ENCODE measurements around the gene NR5A2. TPM values are rescaled to one million over a fixed set of nuclear protein-coding genes. Genes with fewer than 3 reads are reported as not detected.

The NR5A2 gene
- total and polyA plus RNA-seq, 4 donors: 2.0 to 10.3 (median 4.1) TPM; not detected in 1

GRCh38 chr1:200205216-200205995 lies 177.9 kb downstream of the NR5A2 start:
- H3K27me3 ChIP-seq (ENCODE audit: control insufficient read depth in 1 of 2, insufficient read depth in 2 of 2, low read length in 1 of 2): no peaks in the 10 kb centered on the region
- no peak overlapping the region for H3K27ac ChIP-seq (ENCODE audit: low read depth in 1 of 2, low read length in 2 of 2)
- H3K9me3 ChIP-seq (ENCODE audit: control insufficient read depth, low read length): peaks cover 6% of the 10 kb centered on the region
- DNase-seq: no peak
- WGBS, 2 donors: 88% methylated on average over 5 of the region's 5 CpGs
- H3K4me3 ChIP-seq (ENCODE audit: low read length in 2 of 2): no peak overlapping the region
- H3K36me3 ChIP-seq (ENCODE audit: control insufficient read depth in 1 of 2, insufficient read depth in 2 of 2, low read length in 1 of 2): no peaks in the 10 kb centered on the region
- no peaks in the 10 kb centered on the region for H3K4me1 ChIP-seq (ENCODE audit: control insufficient read depth in 1 of 2, insufficient read depth in 2 of 2, low read length in 2 of 2)
- ATAC-seq (ENCODE audit: low FRiP score): no peak
- intact Hi-C loops (cut with DNase I): no loop called here

- intact Hi-C loops (cut with DNase I): no loop called here
- Histone ChIP-seq H3K27ac (ENCODE audit: low read depth in 1 of 2, low read length in 2 of 2) (no peak overlapping the region), H3K4me1 (ENCODE audit: control insufficient read depth in 1 of 2, insufficient read depth in 2 of 2, low read length in 2 of 2) (no peaks in the 10 kb centered on the region), H3K36me3 (ENCODE audit: control insufficient read depth in 1 of 2, insufficient read depth in 2 of 2, low read length in 1 of 2) (no peaks in the 10 kb centered on the region), H3K9me3 (ENCODE audit: control insufficient read depth, low read length) (peaks cover 2% of the 10 kb centered on the region), H3K27me3 (ENCODE audit: control insufficient read depth in 1 of 2, insufficient read depth in 2 of 2, low read length in 1 of 2) (no peaks in the 10 kb centered on the region), H3K4me3 (ENCODE audit: low read length in 2 of 2) (no peak overlapping the region)
- DNase-seq (no peak), ATAC-seq (ENCODE audit: low FRiP score) (no peak)
- 81 to 91% methylated on average over 3 of the region's 3 CpGs for WGBS, 2 donors
Observed at GRCh38 chr1:200206340-200206739, 178.8 kb downstream of the NR5A2 start.

GRCh38 chr1:200206761-200207160 lies 179.3 kb downstream of the NR5A2 start:
- Histone ChIP-seq H3K36me3 (ENCODE audit: control insufficient read depth in 1 of 2, insufficient read depth in 2 of 2, low read length in 1 of 2) (no peaks in the 10 kb centered on the region), H3K27me3 (ENCODE audit: control insufficient read depth in 1 of 2, insufficient read depth in 2 of 2, low read length in 1 of 2) (no peaks in the 10 kb centered on the region), H3K27ac (ENCODE audit: low read depth in 1 of 2, low read length in 2 of 2) (no peak overlapping the region), H3K9me3 (ENCODE audit: control insufficient read depth, low read length) (peaks cover 2% of the 10 kb centered on the region), H3K4me3 (ENCODE audit: low read length in 2 of 2) (no peak overlapping the region), H3K4me1 (ENCODE audit: control insufficient read depth in 1 of 2, insufficient read depth in 2 of 2, low read length in 2 of 2) (no peaks in the 10 kb centered on the region)
- ATAC-seq (ENCODE audit: low FRiP score) (no peak), DNase-seq (no peak)
- 19 to 27% methylated on average over 1 of the region's 1 CpG for WGBS, 2 donors
- intact Hi-C loops (cut with DNase I): no loop called here

- no peak overlapping the region for H3K27ac ChIP-seq (ENCODE audit: low read depth in 1 of 2, low read length in 2 of 2)
- WGBS, 2 donors: 77 to 79% methylated on average over 6 of the region's 6 CpGs
- ATAC-seq (ENCODE audit: low FRiP score): no peak
Observed at GRCh38 chr1:200207711-200208126, 180.2 kb downstream of the NR5A2 start.

GRCh38 chr1:200211157-200211556 lies 183.6 kb downstream of the NR5A2 start:
- H3K4me3 ChIP-seq (ENCODE audit: low read length in 2 of 2): no peak overlapping the region
- intact Hi-C loops (cut with DNase I): no loop called here
- DNase-seq (no peak), ATAC-seq (ENCODE audit: low FRiP score) (no peak)
- no peak overlapping the region for H3K27ac ChIP-seq (ENCODE audit: low read depth in 1 of 2, low read length in 2 of 2)
- H3K36me3 ChIP-seq (ENCODE audit: control insufficient read depth in 1 of 2, insufficient read depth in 2 of 2, low read length in 1 of 2): no peaks in the 10 kb centered on the region
- H3K9me3 ChIP-seq (ENCODE audit: control insufficient read depth, low read length): peaks cover 2% of the 10 kb centered on the region
- no peaks in the 10 kb centered on the region for H3K4me1 ChIP-seq (ENCODE audit: control insufficient read depth in 1 of 2, insufficient read depth in 2 of 2, low read length in 2 of 2)
- no peaks in the 10 kb centered on the region for H3K27me3 ChIP-seq (ENCODE audit: control insufficient read depth in 1 of 2, insufficient read depth in 2 of 2, low read length in 1 of 2)
- WGBS, 2 donors: 73 to 76% methylated on average over 7 of the region's 7 CpGs

More at GRCh38 chr1:200207711-200208126, 180.2 kb downstream of the NR5A2 start:
- Histone ChIP-seq H3K27me3 (ENCODE audit: control insufficient read depth in 1 of 2, insufficient read depth in 2 of 2, low read length in 1 of 2) (no peaks in the 10 kb centered on the region), H3K36me3 (ENCODE audit: control insufficient read depth in 1 of 2, insufficient read depth in 2 of 2, low read length in 1 of 2) (no peaks in the 10 kb centered on the region), H3K9me3 (ENCODE audit: control insufficient read depth, low read length) (peaks cover 2% of the 10 kb centered on the region), H3K4me1 (ENCODE audit: control insufficient read depth in 1 of 2, insufficient read depth in 2 of 2, low read length in 2 of 2) (no peaks in the 10 kb centered on the region), H3K4me3 (ENCODE audit: low read length in 2 of 2) (no peak overlapping the region)
- no peak for DNase-seq
- intact Hi-C loops (cut with DNase I): no loop called here

GRCh38 chr1:200213392-200213791 lies 185.9 kb downstream of the NR5A2 start:
- H3K4me3 ChIP-seq (ENCODE audit: low read length in 2 of 2): no peak overlapping the region
- no peaks in the 10 kb centered on the region for H3K27me3 ChIP-seq (ENCODE audit: control insufficient read depth in 1 of 2, insufficient read depth in 2 of 2, low read length in 1 of 2)
- no peak for DNase-seq
- peaks cover 2% of the 10 kb centered on the region for H3K9me3 ChIP-seq (ENCODE audit: control insufficient read depth, low read length)
- no peak for ATAC-seq (ENCODE audit: low FRiP score)
- H3K4me1 ChIP-seq (ENCODE audit: control insufficient read depth in 1 of 2, insufficient read depth in 2 of 2, low read length in 2 of 2): no peaks in the 10 kb centered on the region
- WGBS, 2 donors: 96 to 97% methylated on average over 22 to 24 of the region's 24 CpGs
- no peak overlapping the region for H3K27ac ChIP-seq (ENCODE audit: low read depth in 1 of 2, low read length in 2 of 2)
- intact Hi-C loops (cut with DNase I): no loop called here
- H3K36me3 ChIP-seq (ENCODE audit: control insufficient read depth in 1 of 2, insufficient read depth in 2 of 2, low read length in 1 of 2): no peaks in the 10 kb centered on the region

GRCh38 chr1:200213921-200214320 lies 186.4 kb downstream of the NR5A2 start:
- Histone ChIP-seq H3K36me3 (ENCODE audit: control insufficient read depth in 1 of 2, insufficient read depth in 2 of 2, low read length in 1 of 2) (no peaks in the 10 kb centered on the region), H3K27me3 (ENCODE audit: control insufficient read depth in 1 of 2, insufficient read depth in 2 of 2, low read length in 1 of 2) (no peaks in the 10 kb centered on the region), H3K4me1 (ENCODE audit: control insufficient read depth in 1 of 2, insufficient read depth in 2 of 2, low read length in 2 of 2) (no peaks in the 10 kb centered on the region), H3K27ac (ENCODE audit: low read depth in 1 of 2, low read length in 2 of 2) (no peak overlapping the region), H3K9me3 (ENCODE audit: control insufficient read depth, low read length) (peaks cover 2% of the 10 kb centered on the region), H3K4me3 (ENCODE audit: low read length in 2 of 2) (no peak overlapping the region)
- 93 to 94% methylated on average over 15 of the region's 15 CpGs for WGBS, 2 donors
- ATAC-seq (ENCODE audit: low FRiP score) (no peak), DNase-seq (no peak)
- intact Hi-C loops (cut with DNase I): no loop called here

- Histone ChIP-seq H3K9me3 (ENCODE audit: control insufficient read depth, low read length) (peaks cover 2% of the 10 kb centered on the region), H3K27ac (ENCODE audit: low read depth in 1 of 2, low read length in 2 of 2) (no peak overlapping the region), H3K36me3 (ENCODE audit: control insufficient read depth in 1 of 2, insufficient read depth in 2 of 2, low read length in 1 of 2) (no peaks in the 10 kb centered on the region), H3K27me3 (ENCODE audit: control insufficient read depth in 1 of 2, insufficient read depth in 2 of 2, low read length in 1 of 2) (no peaks in the 10 kb centered on the region), H3K4me3 (ENCODE audit: low read length in 2 of 2) (no peak overlapping the region), H3K4me1 (ENCODE audit: control insufficient read depth in 1 of 2, insufficient read depth in 2 of 2, low read length in 2 of 2) (no peaks in the 10 kb centered on the region)
- ATAC-seq (ENCODE audit: low FRiP score) (no peak), DNase-seq (no peak)
- intact Hi-C loops (cut with DNase I): no loop called here
- 80 to 86% methylated on average over 2 of the region's 2 CpGs for WGBS, 2 donors
Observed at GRCh38 chr1:200215350-200215749, 187.8 kb downstream of the NR5A2 start.

GRCh38 chr1:200217703-200218102 lies 190.2 kb downstream of the NR5A2 start:
- no peak for ATAC-seq (ENCODE audit: low FRiP score)
- no peak for DNase-seq
- Histone ChIP-seq H3K36me3 (ENCODE audit: control insufficient read depth in 1 of 2, insufficient read depth in 2 of 2, low read length in 1 of 2) (no peaks in the 10 kb centered on the region), H3K4me1 (ENCODE audit: control insufficient read depth in 1 of 2, insufficient read depth in 2 of 2, low read length in 2 of 2) (no peaks in the 10 kb centered on the region), H3K27ac (ENCODE audit: low read depth in 1 of 2, low read length in 2 of 2) (no peak overlapping the region), H3K4me3 (ENCODE audit: low read length in 2 of 2) (no peak overlapping the region), H3K9me3 (ENCODE audit: control insufficient read depth, low read length) (peaks cover 2% of the 10 kb centered on the region), H3K27me3 (ENCODE audit: control insufficient read depth in 1 of 2, insufficient read depth in 2 of 2, low read length in 1 of 2) (no peaks in the 10 kb centered on the region)
- WGBS, 2 donors: 92 to 93% methylated on average over 5 of the region's 5 CpGs
- intact Hi-C loops (cut with DNase I): no loop called here

Data from aorta (tissue), 5 donors.